A673 (cell line): ENCODE measurements around the gene MSH5.

Source experiments
- CTCF ChIP-seq: fragments of 300-800, 200-600 bp; sonication (generic); conservative IDR thresholded peaks from 2 replicates; pipeline ENCODE4 v1.5.1; 2017; ENCODE audit warnings: low read depth, mild to moderate bottlenecking, antibody characterized with exemption, low read length, moderate library complexity, mixed read lengths
- EZH2 ChIP-seq: fragments of 200-600 bp; sonication (generic); IDR thresholded peaks from 2 replicates; pipeline ENCODE4 v1.6.1; 2017; ENCODE audit warnings: borderline replicate concordance, low read depth, mild to moderate bottlenecking, mixed read lengths, antibody characterized with exemption, low read length; ENCODE audit not compliant: poor library complexity, severe bottlenecking

GRCh38 chr6:31732029-31732428, 7.8 kb upstream of the MSH5 start:
- TF ChIP-seq CTCF (no peak), EZH2 (no peak)
